Measurements from ENCODE around the gene SMCP. TPM values are rescaled to one million over a fixed set of nuclear protein-coding genes. Genes with fewer than 3 reads are reported as not detected.

SMCP gene
- total RNA-seq, 3 donors from 2014 or later = not detected

- H3K4me1 ChIP-seq = no peaks in the 10 kb centered on the region
- no peak for TF ChIP-seq POLR2A (IDR thresholded peaks at IDR 0.05)
- no peak for TF ChIP-seq CTCF (IDR thresholded peaks at IDR 0.05)
- TF ChIP-seq POLR2AphosphoS5 (IDR thresholded peaks at IDR 0.05) = no peak
- H3K9me3 ChIP-seq = peaks cover 0 to 6% of the 10 kb centered on the region in 2 donors
- H3K4me3 ChIP-seq = no peak overlapping the region
- intact Hi-C loops (cut with DNase I; ENCODE audit: low total_unique reads) = no loop called here
- no peak overlapping the region for H3K27ac ChIP-seq
- peaks cover 0 to 4% of the 10 kb centered on the region in 2 donors for H3K27me3 ChIP-seq
- H3K36me3 ChIP-seq = no peaks in the 10 kb centered on the region
- no peak for DNase-seq (ENCODE audit: low spot score in 2 of 2)
Measured at GRCh38 chr1:152909206-152909605, 31.1 kb downstream of the SMCP start.

GRCh38 chr1:152912471-152912870 lies 34.3 kb downstream of the SMCP start:
- H3K9me3 ChIP-seq = peaks cover 0 to 6% of the 10 kb centered on the region in 2 donors
- H3K4me1 ChIP-seq = no peaks in the 10 kb centered on the region
- H3K36me3 ChIP-seq = no peaks in the 10 kb centered on the region
- peaks cover 0 to 4% of the 10 kb centered on the region in 2 donors for H3K27me3 ChIP-seq
- TF ChIP-seq CTCF (IDR thresholded peaks at IDR 0.05) = no peak
- TF ChIP-seq POLR2A (IDR thresholded peaks at IDR 0.05) = no peak
- no peak for TF ChIP-seq POLR2AphosphoS5 (IDR thresholded peaks at IDR 0.05)
- DNase-seq (ENCODE audit: low spot score in 2 of 2) = no peak
- intact Hi-C loops (cut with DNase I; ENCODE audit: low total_unique reads) = no loop called here
- H3K27ac ChIP-seq = no peak overlapping the region
- no peak overlapping the region for H3K4me3 ChIP-seq

DNA sequence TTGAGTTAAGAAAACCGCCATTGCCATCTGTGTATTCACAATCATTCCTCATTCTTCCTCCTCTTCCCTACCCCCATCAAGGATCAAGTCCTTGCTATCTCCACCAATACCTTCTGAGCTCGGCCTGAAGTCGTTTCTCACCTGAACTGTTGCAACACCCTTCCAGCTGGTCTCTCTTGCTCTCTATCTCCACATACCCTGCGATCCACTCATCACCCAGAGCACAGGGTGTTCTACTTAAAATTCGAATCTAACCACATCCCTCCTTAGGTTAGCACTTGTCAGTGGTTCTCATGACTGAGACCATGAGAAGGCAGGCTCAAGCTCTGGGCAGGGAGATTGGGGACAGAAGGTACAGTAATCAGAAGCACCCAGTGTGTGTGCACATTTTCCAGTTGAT lies 34.8 kb downstream of the SMCP start:
- TF ChIP-seq POLR2A (IDR thresholded peaks at IDR 0.05) = no peak
- TF ChIP-seq POLR2AphosphoS5 (IDR thresholded peaks at IDR 0.05) = no peak
- no peak for TF ChIP-seq CTCF (IDR thresholded peaks at IDR 0.05)

DNA sequence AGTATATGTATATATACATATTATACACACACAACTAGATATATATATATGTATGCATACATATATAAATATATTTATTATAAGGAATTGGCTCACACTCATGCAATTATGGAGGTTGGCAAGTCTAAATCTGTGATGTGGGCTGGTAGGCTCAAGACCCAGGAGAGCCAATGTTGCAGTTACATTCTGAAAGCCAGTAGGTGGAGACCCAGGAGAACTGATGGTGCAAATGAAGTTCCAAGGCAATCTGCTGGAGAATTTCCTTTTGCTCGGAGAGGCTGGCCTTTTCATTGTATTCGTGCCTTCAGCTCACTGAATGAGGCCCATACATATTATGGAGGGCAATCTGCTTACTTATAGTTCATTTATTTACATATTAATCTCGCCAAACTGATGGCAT lies 39.7 kb downstream of the SMCP start:
- Histone ChIP-seq H3K27ac (no peak overlapping the region), H3K27me3 (no peaks in the 10 kb centered on the region), H3K9me3 (no peaks in the 10 kb centered on the region), H3K4me1 (no peaks in the 10 kb centered on the region), H3K4me3 (no peak overlapping the region), H3K36me3 (no peaks in the 10 kb centered on the region)
- DNase-seq (ENCODE audit: low spot score in 2 of 2) = no peak
- intact Hi-C loops (cut with DNase I; ENCODE audit: low total_unique reads) = no loop called here
- TF ChIP-seq POLR2AphosphoS5 (IDR thresholded peaks at IDR 0.05) = no peak
- TF ChIP-seq CTCF (IDR thresholded peaks at IDR 0.05) = no peak
- TF ChIP-seq POLR2A (IDR thresholded peaks at IDR 0.05) = no peak

More for the DNA sequence above, 34.8 kb downstream of the SMCP start:
- Histone ChIP-seq H3K9me3 (peaks cover 0 to 6% of the 10 kb centered on the region in 2 donors), H3K4me3 (no peak overlapping the region), H3K36me3 (no peaks in the 10 kb centered on the region), H3K27ac (no peak overlapping the region), H3K4me1 (no peaks in the 10 kb centered on the region), H3K27me3 (peaks cover 0 to 4% of the 10 kb centered on the region in 2 donors)
- DNase-seq (ENCODE audit: low spot score in 2 of 2) = no peak
- intact Hi-C loops (cut with DNase I; ENCODE audit: low total_unique reads) = no loop called here

DNA sequence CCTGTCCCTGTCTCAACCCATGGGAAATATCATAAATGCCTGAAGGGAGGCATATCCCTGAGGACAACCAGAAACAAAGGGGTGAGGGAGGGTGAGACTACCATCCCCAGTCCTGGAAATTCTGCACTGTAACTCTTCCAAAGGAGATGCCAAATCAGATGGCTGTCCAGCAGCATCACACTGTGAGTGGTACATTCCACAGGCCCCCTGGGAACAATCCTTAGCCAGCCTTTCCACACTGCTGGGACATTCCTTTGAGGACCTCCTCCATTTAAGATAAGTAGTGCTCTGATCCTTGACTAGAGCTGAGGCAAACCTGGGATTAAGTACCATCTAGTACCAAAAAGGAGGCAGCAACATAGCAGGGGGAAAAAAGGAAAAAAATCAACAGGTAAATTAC lies 40.9 kb downstream of the SMCP start:
- intact Hi-C loops (cut with DNase I; ENCODE audit: low total_unique reads) = no loop called here
- Histone ChIP-seq H3K9me3 (no peaks in the 10 kb centered on the region), H3K36me3 (no peaks in the 10 kb centered on the region), H3K27me3 (no peaks in the 10 kb centered on the region), H3K4me1 (no peaks in the 10 kb centered on the region), H3K4me3 (no peak overlapping the region), H3K27ac (no peak overlapping the region)
- DNase-seq (ENCODE audit: low spot score in 2 of 2) = no peak
- TF ChIP-seq POLR2A (IDR thresholded peaks at IDR 0.05) (no peak), CTCF (IDR thresholded peaks at IDR 0.05) (no peak), POLR2AphosphoS5 (IDR thresholded peaks at IDR 0.05) (no peak)
